ENCODE results near the gene PLEKHA5.

DNA sequence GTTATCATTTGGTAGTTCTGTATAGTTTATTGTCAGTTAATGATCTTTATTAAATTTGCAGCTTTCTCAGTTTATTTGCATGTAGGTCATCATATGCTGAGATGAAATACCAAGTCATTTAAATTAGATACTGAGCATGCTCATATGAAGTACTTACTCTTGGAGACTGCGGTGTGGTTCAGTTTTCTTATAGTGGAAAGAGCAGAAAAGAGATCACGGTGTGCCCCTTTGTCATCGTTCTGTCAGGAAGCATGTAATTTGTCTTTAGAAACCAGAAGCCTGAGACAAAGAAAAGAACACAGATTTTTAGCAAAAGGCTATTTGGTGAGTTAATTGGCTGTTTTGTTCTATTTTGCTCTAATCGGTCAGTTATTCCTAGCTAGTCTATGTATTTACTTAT is 75.6 kb downstream of the PLEKHA5 start:
- TF ChIP-seq, protein P1, sequence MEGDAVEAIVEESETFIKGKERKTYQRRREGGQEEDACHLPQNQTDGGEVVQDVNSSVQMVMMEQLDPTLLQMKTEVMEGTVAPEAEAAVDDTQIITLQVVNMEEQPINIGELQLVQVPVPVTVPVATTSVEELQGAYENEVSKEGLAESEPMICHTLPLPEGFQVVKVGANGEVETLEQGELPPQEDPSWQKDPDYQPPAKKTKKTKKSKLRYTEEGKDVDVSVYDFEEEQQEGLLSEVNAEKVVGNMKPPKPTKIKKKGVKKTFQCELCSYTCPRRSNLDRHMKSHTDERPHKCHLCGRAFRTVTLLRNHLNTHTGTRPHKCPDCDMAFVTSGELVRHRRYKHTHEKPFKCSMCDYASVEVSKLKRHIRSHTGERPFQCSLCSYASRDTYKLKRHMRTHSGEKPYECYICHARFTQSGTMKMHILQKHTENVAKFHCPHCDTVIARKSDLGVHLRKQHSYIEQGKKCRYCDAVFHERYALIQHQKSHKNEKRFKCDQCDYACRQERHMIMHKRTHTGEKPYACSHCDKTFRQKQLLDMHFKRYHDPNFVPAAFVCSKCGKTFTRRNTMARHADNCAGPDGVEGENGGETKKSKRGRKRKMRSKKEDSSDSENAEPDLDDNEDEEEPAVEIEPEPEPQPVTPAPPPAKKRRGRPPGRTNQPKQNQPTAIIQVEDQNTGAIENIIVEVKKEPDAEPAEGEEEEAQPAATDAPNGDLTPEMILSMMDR (IDR thresholded peaks at IDR 0.05; ENCODE audit: low read depth, low read length), result no peak
- TF ChIP-seq EZH2phosphoT487 (IDR thresholded peaks at IDR 0.05; ENCODE audit: low read depth), result no peak

All from OCI-LY3 (cell line).